ENCODE data around the gene ANXA6.

The ANXA6 gene

DNA sequence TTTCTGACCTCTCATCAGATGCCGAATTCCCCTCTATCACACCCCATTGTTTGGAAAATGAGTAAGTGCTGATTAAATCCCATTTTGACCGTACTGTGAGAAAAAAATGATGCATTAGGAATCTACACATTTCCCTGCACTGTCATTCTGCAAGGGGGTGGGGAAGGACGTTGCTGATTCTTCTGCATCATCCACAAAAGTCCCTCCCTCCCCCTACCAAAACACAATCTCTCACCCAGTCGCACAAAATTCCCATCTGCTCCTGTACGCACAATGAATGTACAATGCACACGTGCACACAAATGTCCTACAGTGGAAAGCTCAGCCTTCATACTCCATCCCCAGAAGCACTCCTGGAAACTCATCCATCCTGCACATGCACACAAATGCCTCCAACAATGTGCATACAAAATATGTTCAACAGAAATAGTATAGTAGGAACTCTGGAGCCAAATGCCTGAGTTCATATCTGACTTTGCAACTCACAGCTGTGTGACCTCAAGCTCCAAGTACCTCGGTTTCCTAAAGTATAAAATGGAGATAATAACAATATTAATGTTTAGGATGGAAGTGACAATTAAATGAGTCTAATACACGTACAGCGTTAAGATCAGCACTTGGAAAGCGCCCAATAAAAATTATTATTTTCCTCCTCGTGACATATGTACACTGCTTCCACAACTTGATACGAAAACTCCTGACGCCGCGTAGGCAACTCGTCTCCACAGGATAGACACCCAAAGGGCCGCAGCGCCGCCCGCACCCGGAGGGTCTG, 77.6 kb downstream of the ANXA6 start:
- Histone ChIP-seq H3K27ac (ENCODE audit: low read depth, low read length) (peak overlapping the region; percentile 89), H3K36me3 (ENCODE audit: control insufficient read depth, insufficient read depth, low read length) (no peaks in the 10 kb centered on the region), H3K4me3 (ENCODE audit: low read depth, low read length) (peak overlapping the region; percentile 75), H3K9ac (ENCODE audit: low read depth, low read length) (peak overlapping the region; percentile 68), H3K27me3 (ENCODE audit: control insufficient read depth, insufficient read depth, low read length) (no peaks in the 10 kb centered on the region), H3K4me1 (ENCODE audit: control insufficient read depth, insufficient read depth, low read length) (peaks cover 12% of the 10 kb centered on the region; the same call in 1 of the 2 replicates), H3K9me3 (ENCODE audit: control insufficient read depth, insufficient read depth, low read length) (no peaks in the 10 kb centered on the region)

- no peaks in the 10 kb centered on the region for H3K36me3 ChIP-seq (ENCODE audit: control insufficient read depth, insufficient read depth, low read length)
- H3K4me1 ChIP-seq (ENCODE audit: control insufficient read depth, insufficient read depth, low read length): peaks cover 12% of the 10 kb centered on the region; the same call in 1 of the 2 replicates
- no peaks in the 10 kb centered on the region for H3K27me3 ChIP-seq (ENCODE audit: control insufficient read depth, insufficient read depth, low read length)
- no peak overlapping the region for H3K9ac ChIP-seq (ENCODE audit: low read depth, low read length)
- no peaks in the 10 kb centered on the region for H3K9me3 ChIP-seq (ENCODE audit: control insufficient read depth, insufficient read depth, low read length)
- no peak overlapping the region for H3K4me3 ChIP-seq (ENCODE audit: low read depth, low read length)
- H3K27ac ChIP-seq (ENCODE audit: low read depth, low read length): no peak overlapping the region
Observed at GRCh38 chr5:151078490-151079262, 78.9 kb downstream of the ANXA6 start.

- H3K4me3 ChIP-seq (ENCODE audit: low read depth, low read length): no peak overlapping the region
- no peak overlapping the region for H3K9ac ChIP-seq (ENCODE audit: low read depth, low read length)
- H3K9me3 ChIP-seq (ENCODE audit: control insufficient read depth, insufficient read depth, low read length): no peaks in the 10 kb centered on the region
- H3K27ac ChIP-seq (ENCODE audit: low read depth, low read length): no peak overlapping the region
- no peaks in the 10 kb centered on the region for H3K27me3 ChIP-seq (ENCODE audit: control insufficient read depth, insufficient read depth, low read length)
- H3K36me3 ChIP-seq (ENCODE audit: control insufficient read depth, insufficient read depth, low read length): no peaks in the 10 kb centered on the region
- peaks cover 12% of the 10 kb centered on the region; the same call in 1 of the 2 replicates for H3K4me1 ChIP-seq (ENCODE audit: control insufficient read depth, insufficient read depth, low read length)
Observed at GRCh38 chr5:151077967-151078366, 79.6 kb downstream of the ANXA6 start.

DNA sequence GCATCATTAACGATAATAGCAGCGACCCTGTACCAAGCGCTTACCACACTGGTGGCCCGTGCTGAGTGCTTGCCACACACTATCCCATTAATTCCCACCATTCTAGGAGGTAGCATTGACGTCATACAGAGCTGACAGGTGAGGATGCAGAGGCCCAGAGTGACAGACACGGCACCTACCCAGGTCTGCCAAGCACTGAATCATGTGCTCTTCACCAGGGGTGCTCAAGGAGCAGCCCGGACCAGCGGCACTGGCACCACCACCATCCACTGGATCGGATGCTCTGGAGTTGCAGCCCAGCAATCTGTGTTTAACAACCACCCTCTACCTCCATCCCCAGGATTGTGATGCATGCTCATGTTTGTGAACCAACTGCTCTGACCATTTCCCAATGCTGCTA, 80.2 kb downstream of the ANXA6 start:
- Histone ChIP-seq H3K4me3 (ENCODE audit: low read depth, low read length) (no peak overlapping the region), H3K9me3 (ENCODE audit: control insufficient read depth, insufficient read depth, low read length) (no peaks in the 10 kb centered on the region), H3K36me3 (ENCODE audit: control insufficient read depth, insufficient read depth, low read length) (no peaks in the 10 kb centered on the region), H3K27ac (ENCODE audit: low read depth, low read length) (no peak overlapping the region), H3K4me1 (ENCODE audit: control insufficient read depth, insufficient read depth, low read length) (peaks cover 10% of the 10 kb centered on the region; the same call in 1 of the 2 replicates), H3K27me3 (ENCODE audit: control insufficient read depth, insufficient read depth, low read length) (no peaks in the 10 kb centered on the region), H3K9ac (ENCODE audit: low read depth, low read length) (no peak overlapping the region)

GRCh38 chr5:151076616-151077015, 81.0 kb downstream of the ANXA6 start:
- no peak overlapping the region for H3K9ac ChIP-seq (ENCODE audit: low read depth, low read length)
- H3K36me3 ChIP-seq (ENCODE audit: control insufficient read depth, insufficient read depth, low read length): no peaks in the 10 kb centered on the region
- H3K27me3 ChIP-seq (ENCODE audit: control insufficient read depth, insufficient read depth, low read length): no peaks in the 10 kb centered on the region
- no peak overlapping the region for H3K4me3 ChIP-seq (ENCODE audit: low read depth, low read length)
- no peaks in the 10 kb centered on the region for H3K9me3 ChIP-seq (ENCODE audit: control insufficient read depth, insufficient read depth, low read length)
- H3K27ac ChIP-seq (ENCODE audit: low read depth, low read length): no peak overlapping the region
- H3K4me1 ChIP-seq (ENCODE audit: control insufficient read depth, insufficient read depth, low read length): 0 out of 2 replicates have a peak, but pooled peaks cover 2% of the 10 kb centered on the region

- no peaks in the 10 kb centered on the region for H3K27me3 ChIP-seq (ENCODE audit: control insufficient read depth, insufficient read depth, low read length)
- no peaks in the 10 kb centered on the region for H3K4me1 ChIP-seq (ENCODE audit: control insufficient read depth, insufficient read depth, low read length)
- H3K9ac ChIP-seq (ENCODE audit: low read depth, low read length): no peak overlapping the region
- no peaks in the 10 kb centered on the region for H3K36me3 ChIP-seq (ENCODE audit: control insufficient read depth, insufficient read depth, low read length)
- H3K4me3 ChIP-seq (ENCODE audit: low read depth, low read length): no peak overlapping the region
- no peak overlapping the region for H3K27ac ChIP-seq (ENCODE audit: low read depth, low read length)
- no peaks in the 10 kb centered on the region for H3K9me3 ChIP-seq (ENCODE audit: control insufficient read depth, insufficient read depth, low read length)
Observed at GRCh38 chr5:151075698-151076331, 81.8 kb downstream of the ANXA6 start.

DNA sequence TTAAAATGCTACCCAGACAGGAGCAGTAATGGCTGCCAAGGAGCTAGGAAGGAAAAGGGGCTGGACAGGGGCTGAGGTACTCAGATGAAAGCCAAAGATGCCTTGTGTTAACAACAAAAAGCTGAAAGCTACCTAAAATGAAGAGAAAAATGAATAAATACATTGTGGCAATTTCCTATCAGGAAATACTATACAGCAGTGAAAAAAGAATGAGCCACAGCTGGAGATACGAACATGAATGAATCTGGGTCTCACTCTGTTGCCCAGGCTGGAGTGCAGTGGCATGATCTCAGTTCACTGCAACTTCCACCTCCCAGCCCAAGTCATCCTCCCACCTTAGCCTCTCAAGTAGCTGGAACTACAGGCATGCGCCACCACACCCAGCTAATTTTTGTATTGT, 83.0 kb downstream of the ANXA6 start:
- Histone ChIP-seq H3K27ac (ENCODE audit: low read depth, low read length) (no peak overlapping the region), H3K9ac (ENCODE audit: low read depth, low read length) (no peak overlapping the region), H3K4me3 (ENCODE audit: low read depth, low read length) (no peak overlapping the region), H3K27me3 (ENCODE audit: control insufficient read depth, insufficient read depth, low read length) (no peaks in the 10 kb centered on the region), H3K36me3 (ENCODE audit: control insufficient read depth, insufficient read depth, low read length) (no peaks in the 10 kb centered on the region), H3K4me1 (ENCODE audit: control insufficient read depth, insufficient read depth, low read length) (no peaks in the 10 kb centered on the region), H3K9me3 (ENCODE audit: control insufficient read depth, insufficient read depth, low read length) (no peaks in the 10 kb centered on the region)

GRCh38 chr5:151073280-151073679, 84.3 kb downstream of the ANXA6 start:
- Histone ChIP-seq H3K27me3 (ENCODE audit: control insufficient read depth, insufficient read depth, low read length) (no peaks in the 10 kb centered on the region), H3K9me3 (ENCODE audit: control insufficient read depth, insufficient read depth, low read length) (no peaks in the 10 kb centered on the region), H3K36me3 (ENCODE audit: control insufficient read depth, insufficient read depth, low read length) (no peaks in the 10 kb centered on the region), H3K4me3 (ENCODE audit: low read depth, low read length) (no peak overlapping the region), H3K9ac (ENCODE audit: low read depth, low read length) (no peak overlapping the region), H3K27ac (ENCODE audit: low read depth, low read length) (no peak overlapping the region), H3K4me1 (ENCODE audit: control insufficient read depth, insufficient read depth, low read length) (no peaks in the 10 kb centered on the region)

DNA sequence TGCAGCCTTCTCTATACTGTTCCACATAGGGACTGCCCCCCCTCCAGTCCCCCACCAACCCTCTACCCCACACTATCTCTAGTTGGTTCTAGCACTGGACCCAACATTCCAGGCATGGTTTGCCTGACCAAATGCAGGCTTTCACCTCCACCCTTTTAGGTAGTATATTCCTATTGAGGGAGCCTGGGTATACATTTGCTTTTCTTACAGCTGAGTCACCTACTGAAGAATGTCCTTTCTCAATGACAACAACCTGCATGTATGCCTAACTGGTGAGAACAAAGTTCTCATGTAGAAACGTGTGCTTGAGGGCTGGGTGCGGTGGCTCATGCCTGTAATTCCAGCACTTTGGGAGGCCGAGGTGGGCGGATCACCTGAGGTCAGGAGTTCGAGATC, 85.0 kb downstream of the ANXA6 start:
- Histone ChIP-seq H3K36me3 (ENCODE audit: control insufficient read depth, insufficient read depth, low read length) (no peaks in the 10 kb centered on the region), H3K9ac (ENCODE audit: low read depth, low read length) (no peak overlapping the region), H3K4me3 (ENCODE audit: low read depth, low read length) (no peak overlapping the region), H3K27me3 (ENCODE audit: control insufficient read depth, insufficient read depth, low read length) (no peaks in the 10 kb centered on the region), H3K27ac (ENCODE audit: low read depth, low read length) (no peak overlapping the region), H3K9me3 (ENCODE audit: control insufficient read depth, insufficient read depth, low read length) (no peaks in the 10 kb centered on the region), H3K4me1 (ENCODE audit: control insufficient read depth, insufficient read depth, low read length) (no peaks in the 10 kb centered on the region)

GRCh38 chr5:151071848-151072629, 85.5 kb downstream of the ANXA6 start:
- Histone ChIP-seq H3K27ac (ENCODE audit: low read depth, low read length) (no peak overlapping the region), H3K4me1 (ENCODE audit: control insufficient read depth, insufficient read depth, low read length) (no peaks in the 10 kb centered on the region), H3K9me3 (ENCODE audit: control insufficient read depth, insufficient read depth, low read length) (no peaks in the 10 kb centered on the region), H3K36me3 (ENCODE audit: control insufficient read depth, insufficient read depth, low read length) (no peaks in the 10 kb centered on the region), H3K27me3 (ENCODE audit: control insufficient read depth, insufficient read depth, low read length) (no peaks in the 10 kb centered on the region), H3K4me3 (ENCODE audit: low read depth, low read length) (no peak overlapping the region), H3K9ac (ENCODE audit: low read depth, low read length) (no peak overlapping the region)

All from HUES48 (cell line).